Stomach (tissue), 4 donors: ENCODE measurements around the gene PLCG2.

ENCODE experiments used
- CTCF ChIP-seq, 7 experiments: fragments of 450-650 bp in 4 of 7; fragments of 200-600 bp in 3 of 7; sonication (generic) in 3 of 7; IDR thresholded peaks; one replicate each; pipeline ENCODE4 v1.5.1; 2016 to 2019; ENCODE audit warnings: antibody characterized with exemption in 7 of 7, control low read depth in 2 of 7, mild to moderate bottlenecking in 1 of 7
- POLR2A ChIP-seq, 4 donors: fragments of 450-650 bp; IDR thresholded peaks; one replicate each; pipeline ENCODE4 v1.6.1; 2016; ENCODE audit warnings: antibody characterized with exemption in 4 of 4, control low read depth in 2 of 4, mild to moderate bottlenecking in 1 of 4, moderate library complexity in 1 of 4
- POLR2AphosphoS5 ChIP-seq, 3 donors: sonication (generic); formaldehyde crosslinking; IDR thresholded peaks; one replicate each; pipeline ENCODE4 v1.6.1; 2016; ENCODE audit warnings: antibody characterized with exemption in 3 of 3

- TF ChIP-seq CTCF (IDR thresholded peaks at IDR 0.05) (no peak), POLR2AphosphoS5 (IDR thresholded peaks at IDR 0.05) (no peak), POLR2A (IDR thresholded peaks at IDR 0.05) (no peak)
These were observed 84.7 kb downstream of the PLCG2 start for GRCh38 chr16:81863630-81864352.
